Loucy (cell line): ENCODE data around the gene ZNF761.
"Not testable (repeated sequence)": the region's sequence is repeated elsewhere in the genome, so short reads cannot be mapped to it uniquely, and the experiment has no call there.

Experiments used
- H2AFZ ChIP-seq: fragments of 200-600 bp; sonication (generic); 2 replicates; pipeline ENCODE4 v1.6.0; 2016; ENCODE audit warnings: antibody characterized with exemption, mild to moderate bottlenecking, low read length, moderate library complexity
- H3F3A ChIP-seq: fragments of 200-600 bp; 2 replicates; pipeline ENCODE4 v1.6.0; 2016; ENCODE audit warnings: antibody characterized with exemption, low read depth, mild to moderate bottlenecking
- H3K27me3 ChIP-seq: fragments of 200-600 bp; sonication (generic); 2 replicates; pipeline ENCODE4 v1.6.1; 2014; ENCODE audit warnings: low read length, mild to moderate bottlenecking; ENCODE audit not compliant: insufficient read depth, poor library complexity, severe bottlenecking
- H3K36me3 ChIP-seq: fragments of 200-600 bp; sonication (generic); 2 replicates; pipeline ENCODE4 v1.6.1; 2016; ENCODE audit warnings: low read length; ENCODE audit not compliant: insufficient read depth
- H3K4me1 ChIP-seq: fragments of 200-600 bp; sonication (generic); 2 replicates; pipeline ENCODE4 v1.5.1; 2014; ENCODE audit warnings: low read length, mild to moderate bottlenecking; ENCODE audit not compliant: insufficient read depth, poor library complexity, severe bottlenecking
- H3K4me2 ChIP-seq: fragments of 200-600 bp; sonication (generic); 2 replicates; pipeline ENCODE4 v1.6.0; 2014; ENCODE audit warnings: antibody characterized with exemption, low read length, low read depth, mild to moderate bottlenecking; ENCODE audit not compliant: poor library complexity, severe bottlenecking
- H3K4me3 ChIP-seq: fragments of 200-600 bp; sonication (generic); 2 replicates; pipeline ENCODE4 v1.5.1; 2014; ENCODE audit warnings: low read length, mild to moderate bottlenecking, mixed read lengths; ENCODE audit not compliant: poor library complexity, severe bottlenecking
- H3K79me2 ChIP-seq: fragments of 200-600 bp; sonication (generic); 2 replicates; pipeline ENCODE4 v1.6.1; 2014; ENCODE audit warnings: low read length; ENCODE audit not compliant: insufficient read depth
- H3K9ac ChIP-seq: fragments of 200-600 bp; sonication (generic); 2 replicates; pipeline ENCODE4 v1.6.0; 2014; ENCODE audit warnings: mild to moderate bottlenecking, low read depth, low read length, moderate library complexity; ENCODE audit not compliant: poor library complexity, severe bottlenecking
- H3K9me2 ChIP-seq: fragments of 200-600 bp; sonication (generic); replicated peaks from 2 replicates; pipeline ENCODE4 v1.6.1; 2016; ENCODE audit warnings: low read depth, low read length, mixed read lengths
- H3K9me3 ChIP-seq: fragments of 200-600 bp; sonication (generic); 2 replicates; pipeline ENCODE4 v1.6.1; 2014; ENCODE audit warnings: mild to moderate bottlenecking, antibody characterized with exemption, low read length, low read depth; ENCODE audit not compliant: insufficient read depth
- H4K20me1 ChIP-seq: fragments of 200-600 bp; sonication (generic); 2 replicates; pipeline ENCODE4 v1.6.0; 2014; ENCODE audit warnings: antibody characterized with exemption, low read length, mild to moderate bottlenecking; ENCODE audit not compliant: insufficient read depth, poor library complexity, severe bottlenecking
- CTCF ChIP-seq: fragments of 200-600 bp; sonication (generic); conservative IDR thresholded peaks from 2 replicates; pipeline ENCODE4 v1.5.1; 2014; ENCODE audit warnings: mild to moderate bottlenecking, antibody characterized with exemption, low read length
- EZH2phosphoT487 ChIP-seq: fragments of 200-600 bp; IDR thresholded peaks from 2 replicates; pipeline ENCODE4 v1.6.1; 2018; ENCODE audit warnings: antibody characterized with exemption, mild to moderate bottlenecking, moderate library complexity, borderline replicate concordance

Gene ZNF761

DNA sequence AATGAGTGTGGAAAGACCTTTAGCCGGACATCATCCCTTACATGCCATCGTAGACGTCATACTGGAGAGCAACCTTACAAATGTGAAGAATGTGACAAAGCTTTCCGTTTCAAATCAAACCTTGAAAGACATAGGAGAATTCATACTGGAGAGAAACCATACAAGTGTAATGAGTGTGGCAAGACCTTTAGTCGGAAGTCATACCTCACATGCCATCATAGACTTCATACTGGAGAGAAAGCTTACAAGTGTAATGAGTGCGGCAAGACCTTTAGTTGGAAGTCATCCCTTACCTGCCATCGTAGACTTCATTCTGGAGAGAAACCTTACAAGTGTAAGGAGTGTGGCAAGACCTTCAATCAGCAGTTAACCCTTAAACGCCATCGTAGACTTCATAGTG lies 24.0 kb downstream of the ZNF761 start:
- no peak for TF ChIP-seq CTCF
- no peak for TF ChIP-seq EZH2phosphoT487
- Histone ChIP-seq H4K20me1 (no peaks in the 10 kb centered on the region), H3K79me2 (no peaks in the 10 kb centered on the region), H3K4me2 (no peak overlapping the region), H3K9me2 (no peaks in the 10 kb centered on the region), H3K4me3 (no peak overlapping the region), H3K4me1 (no peaks in the 10 kb centered on the region), H3K9me3 (peaks cover 5% of the 10 kb centered on the region; the same call in 1 of the 2 replicates), H3K9ac (no peak overlapping the region), H2AFZ (no peak overlapping the region), H3F3A (no peaks in the 10 kb centered on the region), H3K27me3 (no peaks in the 10 kb centered on the region), H3K36me3 (peaks cover 28% of the 10 kb centered on the region)

DNA sequence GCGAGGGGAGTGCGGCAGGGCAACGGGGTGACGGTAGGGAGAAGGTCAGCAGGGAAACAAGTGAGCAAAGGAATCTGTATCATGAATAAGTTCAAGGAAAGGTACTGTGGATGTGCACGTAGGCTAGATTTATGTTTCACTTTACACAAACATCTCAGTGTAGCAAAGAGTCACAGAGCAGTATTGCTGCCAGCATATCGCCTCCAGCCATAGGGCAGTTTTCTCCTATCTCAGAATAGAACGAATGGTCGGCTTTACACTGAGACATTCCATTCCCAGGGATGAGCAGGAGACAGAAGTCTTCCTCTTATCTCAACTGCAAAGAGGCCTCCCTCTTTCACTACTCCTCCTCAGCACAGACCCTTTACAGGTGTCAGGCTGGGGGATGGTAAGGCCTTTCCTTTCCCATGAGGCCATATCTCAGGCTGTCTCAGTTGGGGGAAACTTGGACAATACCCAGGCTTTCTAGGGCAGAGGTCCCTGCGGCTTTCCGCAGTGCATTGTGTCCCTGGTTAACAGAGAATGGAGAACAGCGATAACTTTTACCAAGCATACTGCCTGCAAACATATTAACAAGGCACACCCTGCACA lies 28.4 kb downstream of the ZNF761 start:
- H3K4me3 ChIP-seq, H3K9ac ChIP-seq, H3K36me3 ChIP-seq, H3K27me3 ChIP-seq, H3K9me2 ChIP-seq, H3K79me2 ChIP-seq, H2AFZ ChIP-seq, H3K4me1 ChIP-seq, H3K9me3 ChIP-seq, H4K20me1 ChIP-seq, H3F3A ChIP-seq, H3K4me2 ChIP-seq: not testable (repeated sequence)

- Histone ChIP-seq H3K4me2 (no peak overlapping the region), H4K20me1 (no peaks in the 10 kb centered on the region), H3F3A (no peaks in the 10 kb centered on the region), H3K4me3 (no peak overlapping the region), H3K9me3 (no peaks in the 10 kb centered on the region; the same call in 1 of the 2 replicates), H3K9ac (no peak overlapping the region), H2AFZ (no peak overlapping the region), H3K9me2 (no peaks in the 10 kb centered on the region), H3K27me3 (no peaks in the 10 kb centered on the region), H3K79me2 (no peaks in the 10 kb centered on the region), H3K4me1 (no peaks in the 10 kb centered on the region), H3K36me3 (no peaks in the 10 kb centered on the region)
- TF ChIP-seq CTCF: no peak
- no peak for TF ChIP-seq EZH2phosphoT487
Observed at GRCh38 chr19:53461866-53462265, 30.1 kb downstream of the ZNF761 start.

DNA sequence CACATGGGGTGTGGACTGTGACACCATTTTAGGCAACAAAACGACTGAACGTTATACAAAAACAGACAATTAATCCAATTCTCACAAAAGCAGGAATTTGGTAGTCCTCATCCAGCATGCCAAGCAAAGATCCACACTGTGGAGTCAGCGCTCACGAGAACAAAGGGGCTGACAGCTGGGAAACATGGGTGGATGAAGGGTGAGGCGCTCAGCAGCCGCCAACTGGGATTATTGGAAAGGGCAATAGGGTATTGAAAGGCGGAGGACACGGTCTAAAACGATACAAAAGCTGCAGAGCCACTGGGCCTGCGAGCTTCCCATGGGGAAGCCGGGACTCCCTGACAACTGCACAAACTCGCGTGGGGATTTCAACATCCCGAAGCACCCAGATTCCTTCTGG lies 31.1 kb downstream of the ZNF761 start:
- H3K4me2 ChIP-seq: no peak overlapping the region
- no peaks in the 10 kb centered on the region for H3K27me3 ChIP-seq
- H3K36me3 ChIP-seq: no peaks in the 10 kb centered on the region
- H3K9me3 ChIP-seq: no peaks in the 10 kb centered on the region
- no peaks in the 10 kb centered on the region for H4K20me1 ChIP-seq
- no peak overlapping the region for H3K4me3 ChIP-seq
- no peaks in the 10 kb centered on the region for H3K9me2 ChIP-seq
- no peaks in the 10 kb centered on the region for H3F3A ChIP-seq
- no peak for TF ChIP-seq EZH2phosphoT487
- TF ChIP-seq CTCF: no peak
- no peak overlapping the region for H2AFZ ChIP-seq
- H3K4me1 ChIP-seq: no peaks in the 10 kb centered on the region
- peaks cover 2% of the 10 kb centered on the region; the same call in 1 of the 2 replicates for H3K79me2 ChIP-seq
- no peak overlapping the region for H3K9ac ChIP-seq
